ENCODE measurements around the gene QKI. TPM values are rescaled to one million over a fixed set of nuclear protein-coding genes. Genes with fewer than 3 reads are reported as not detected.

QKI gene
- total RNA-seq, 1 donor from 2014 or later = 204 TPM

- H3K4me2 ChIP-seq (ENCODE audit: low read length) = peak overlapping the region; percentile 27
- no peaks in the 10 kb centered on the region for H3K9me3 Mint-ChIP-seq (ENCODE audit: unreplicated experiment)
- DNase-seq (ENCODE audit: low read depth) (no peak), FAIRE-seq (no peak)
- no peaks in the 10 kb centered on the region for H3K27me3 ChIP-seq (ENCODE audit: insufficient read depth, low read length)
- peak overlapping the region; percentile 3 for H3K9ac ChIP-seq (ENCODE audit: low read length)
- TF ChIP-seq EZH2 (IDR thresholded peaks at IDR 0.05; ENCODE audit: insufficient read depth, low read length) (no peak), CTCF (IDR thresholded peaks at IDR 0.05; ENCODE audit: insufficient read depth, low read depth, low read length) (no peak)
- H3K4me3 ChIP-seq (ENCODE audit: insufficient read depth, low read depth, low read length) = no peak overlapping the region
- no peaks in the 10 kb centered on the region for H3K27me3 Mint-ChIP-seq (ENCODE audit: low read depth, unreplicated experiment)
- H3K27ac ChIP-seq (ENCODE audit: low read depth, low read length) = peak overlapping the region; percentile 69
- H3K36me3 Mint-ChIP-seq (ENCODE audit: low read depth, unreplicated experiment) = peaks cover 10% of the 10 kb centered on the region
- H3K27ac Mint-ChIP-seq (ENCODE audit: unreplicated experiment) = peak overlapping the region; percentile 82
- peaks cover 95% of the 10 kb centered on the region for H3K79me2 ChIP-seq (ENCODE audit: insufficient read depth, low read length)
- H3K9me3 ChIP-seq (ENCODE audit: insufficient read depth, low read depth, low read length) = no peaks in the 10 kb centered on the region
- H3K36me3 ChIP-seq (ENCODE audit: insufficient read depth, low read length) = peaks cover 3% of the 10 kb centered on the region
- peaks cover 36% of the 10 kb centered on the region for H4K20me1 ChIP-seq (ENCODE audit: insufficient read depth, low read length)
- H3K4me1 Mint-ChIP-seq (ENCODE audit: low read depth, unreplicated experiment) = peaks cover 60% of the 10 kb centered on the region
- H3K4me3 Mint-ChIP-seq (ENCODE audit: unreplicated experiment) = no peak overlapping the region
- H2AFZ ChIP-seq (ENCODE audit: low read depth, low read length) = no peak overlapping the region
- H3K4me1 ChIP-seq (ENCODE audit: insufficient read depth, low read length) = peaks cover 54% of the 10 kb centered on the region
Measured at GRCh38 chr6:163532526-163533078, 118.1 kb downstream of the QKI start.

- Mint-ChIP-seq H3K4me3 (ENCODE audit: unreplicated experiment) (no peak overlapping the region), H3K36me3 (ENCODE audit: low read depth, unreplicated experiment) (peaks cover 18% of the 10 kb centered on the region), H3K4me1 (ENCODE audit: low read depth, unreplicated experiment) (peaks cover 57% of the 10 kb centered on the region), H3K27me3 (ENCODE audit: low read depth, unreplicated experiment) (no peaks in the 10 kb centered on the region), H3K9me3 (ENCODE audit: unreplicated experiment) (no peaks in the 10 kb centered on the region), H3K27ac (ENCODE audit: unreplicated experiment) (peak overlapping the region; percentile 83)
- peak; percentile 70 for FAIRE-seq
- peak; percentile 93 for DNase-seq (ENCODE audit: low read depth)
- peak overlapping the region; percentile 69 for H3K27ac ChIP-seq (ENCODE audit: low read depth, low read length)
- peak overlapping the region; percentile 52 for H3K4me2 ChIP-seq (ENCODE audit: low read length)
- H4K20me1 ChIP-seq (ENCODE audit: insufficient read depth, low read length) = peaks cover 41% of the 10 kb centered on the region
- H3K27me3 ChIP-seq (ENCODE audit: insufficient read depth, low read length) = no peaks in the 10 kb centered on the region
- TF ChIP-seq EZH2 (IDR thresholded peaks at IDR 0.05; ENCODE audit: insufficient read depth, low read length) = no peak
- no peak for TF ChIP-seq CTCF (IDR thresholded peaks at IDR 0.05; ENCODE audit: insufficient read depth, low read depth, low read length)
- H3K4me3 ChIP-seq (ENCODE audit: insufficient read depth, low read depth, low read length) = no peak overlapping the region
- peaks cover 48% of the 10 kb centered on the region for H3K4me1 ChIP-seq (ENCODE audit: insufficient read depth, low read length)
- H3K79me2 ChIP-seq (ENCODE audit: insufficient read depth, low read length) = peaks cover 95% of the 10 kb centered on the region
- H2AFZ ChIP-seq (ENCODE audit: low read depth, low read length) = no peak overlapping the region
- peak overlapping the region; percentile 10 for H3K9ac ChIP-seq (ENCODE audit: low read length)
- no peaks in the 10 kb centered on the region for H3K9me3 ChIP-seq (ENCODE audit: insufficient read depth, low read depth, low read length)
- peaks cover 3% of the 10 kb centered on the region for H3K36me3 ChIP-seq (ENCODE audit: insufficient read depth, low read length)
Measured at GRCh38 chr6:163533443-163533842, 118.9 kb downstream of the QKI start.

- Histone ChIP-seq H3K27ac (ENCODE audit: low read depth, low read length) (no peak overlapping the region), H3K36me3 (ENCODE audit: insufficient read depth, low read length) (peaks cover 3% of the 10 kb centered on the region), H3K4me1 (ENCODE audit: insufficient read depth, low read length) (peaks cover 18% of the 10 kb centered on the region), H3K4me3 (ENCODE audit: insufficient read depth, low read depth, low read length) (no peak overlapping the region), H3K79me2 (ENCODE audit: insufficient read depth, low read length) (peaks cover 97% of the 10 kb centered on the region), H3K9ac (ENCODE audit: low read length) (no peak overlapping the region), H3K9me3 (ENCODE audit: insufficient read depth, low read depth, low read length) (no peaks in the 10 kb centered on the region), H3K27me3 (ENCODE audit: insufficient read depth, low read length) (no peaks in the 10 kb centered on the region), H4K20me1 (ENCODE audit: insufficient read depth, low read length) (peaks cover 41% of the 10 kb centered on the region), H2AFZ (ENCODE audit: low read depth, low read length) (no peak overlapping the region), H3K4me2 (ENCODE audit: low read length) (no peak overlapping the region)
- Mint-ChIP-seq H3K27ac (ENCODE audit: unreplicated experiment) (no peak overlapping the region), H3K9me3 (ENCODE audit: unreplicated experiment) (no peaks in the 10 kb centered on the region), H3K4me3 (ENCODE audit: unreplicated experiment) (no peak overlapping the region), H3K4me1 (ENCODE audit: low read depth, unreplicated experiment) (peaks cover 30% of the 10 kb centered on the region), H3K27me3 (ENCODE audit: low read depth, unreplicated experiment) (no peaks in the 10 kb centered on the region), H3K36me3 (ENCODE audit: low read depth, unreplicated experiment) (peaks cover 19% of the 10 kb centered on the region)
- no peak for FAIRE-seq
- peak; percentile 41 for DNase-seq (ENCODE audit: low read depth)
- no peak for TF ChIP-seq CTCF (IDR thresholded peaks at IDR 0.05; ENCODE audit: insufficient read depth, low read depth, low read length)
Measured at GRCh38 chr6:163536770-163537169, 122.3 kb downstream of the QKI start.
